ENCODE data around the gene SH3GL2. TPM values are rescaled to one million over a fixed set of nuclear protein-coding genes. Genes with fewer than 3 reads are reported as not detected.

SH3GL2 gene
- total RNA-seq (not detected), polyA plus RNA-seq (under 1 TPM in 1 of 3 donors, not detected in 2; 0.02 TPM)
- long read RNA-seq, donor 1, result 0 reads
- long read RNA-seq, donor 2, partial matches to known transcripts, result 0 of 1 reads
- long read RNA-seq, donor 2, other reads (novel, unspliced or antisense), result 0 of 1 reads

DNA sequence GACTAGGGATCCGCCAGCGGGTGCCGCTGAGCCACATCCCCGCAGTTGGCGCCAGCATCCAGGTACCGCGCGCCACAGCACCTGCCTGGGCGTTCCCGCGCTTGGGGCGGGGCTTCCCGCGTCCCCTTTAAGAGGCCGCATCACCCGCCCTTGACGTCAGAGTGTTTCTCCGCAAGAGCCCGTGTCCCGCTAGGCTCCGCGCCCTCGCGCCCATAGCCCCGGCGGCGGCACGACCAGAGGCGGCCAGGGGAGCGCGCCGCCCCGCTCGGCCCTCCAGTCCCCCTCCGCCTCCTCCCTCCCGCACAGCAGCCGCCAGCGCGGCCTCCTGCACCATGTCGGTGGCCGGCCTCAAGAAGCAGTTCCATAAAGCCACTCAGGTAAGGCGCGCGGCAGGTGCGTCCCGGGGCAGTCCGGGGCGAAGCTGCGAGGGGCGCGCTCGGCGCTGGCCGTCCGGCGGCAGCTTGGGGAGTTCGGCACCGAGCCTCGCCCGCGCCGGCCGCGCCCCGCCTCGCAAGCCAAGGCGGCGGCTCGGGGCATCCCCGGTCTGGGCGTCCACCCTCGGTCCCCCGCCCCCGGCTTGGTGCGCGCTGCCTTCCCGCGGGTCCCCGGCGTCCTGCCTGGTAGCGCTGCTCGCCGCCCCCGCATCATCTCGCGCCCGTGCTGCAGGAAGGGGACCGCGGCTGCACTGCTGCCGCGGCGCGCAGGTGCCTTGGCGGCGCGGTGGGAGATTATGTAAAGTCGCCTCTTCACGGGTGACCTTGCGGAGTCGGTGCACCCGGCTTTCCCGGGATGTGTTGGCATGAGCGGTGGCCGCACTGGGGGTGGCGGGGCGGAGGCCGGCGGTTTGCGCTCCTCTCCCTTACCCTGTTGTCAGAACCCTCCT is at the start of gene SH3GL2:
Gene SH3GL2 (plus strand): TSS at position 156 of the 883 bp plus-strand sequence.
- Histone ChIP-seq H3K36me3 (no peaks in the 10 kb centered on the region), H3K9me3 (peaks cover 0 to 4% (median 0%) of the 10 kb centered on the region in 8 donors), H3K27ac (no peak within 1 kb of the TSS), H3K4me3 (peak within 1 kb of the TSS in 7 of 8 donors; percentile 18 to 63 (median 35)), H3K27me3 (replicated peaks in 1 of 7) (peaks cover 0 to 59% (median 36%) of the 10 kb centered on the region in 7 donors), H3K4me1 (peaks cover 5 to 16% (median 11%) of the 10 kb centered on the region in 6 donors)
- intact Hi-C loops (cut with DNase I; ENCODE audit: low total_unique reads), result no loop called here
- WGBS, 5 donors, result 1 to 8% (median 3%) methylated on average over 20 to 109 of the region's 109 CpGs
- DNase-seq, result no peak
- TF ChIP-seq, protein P1, sequence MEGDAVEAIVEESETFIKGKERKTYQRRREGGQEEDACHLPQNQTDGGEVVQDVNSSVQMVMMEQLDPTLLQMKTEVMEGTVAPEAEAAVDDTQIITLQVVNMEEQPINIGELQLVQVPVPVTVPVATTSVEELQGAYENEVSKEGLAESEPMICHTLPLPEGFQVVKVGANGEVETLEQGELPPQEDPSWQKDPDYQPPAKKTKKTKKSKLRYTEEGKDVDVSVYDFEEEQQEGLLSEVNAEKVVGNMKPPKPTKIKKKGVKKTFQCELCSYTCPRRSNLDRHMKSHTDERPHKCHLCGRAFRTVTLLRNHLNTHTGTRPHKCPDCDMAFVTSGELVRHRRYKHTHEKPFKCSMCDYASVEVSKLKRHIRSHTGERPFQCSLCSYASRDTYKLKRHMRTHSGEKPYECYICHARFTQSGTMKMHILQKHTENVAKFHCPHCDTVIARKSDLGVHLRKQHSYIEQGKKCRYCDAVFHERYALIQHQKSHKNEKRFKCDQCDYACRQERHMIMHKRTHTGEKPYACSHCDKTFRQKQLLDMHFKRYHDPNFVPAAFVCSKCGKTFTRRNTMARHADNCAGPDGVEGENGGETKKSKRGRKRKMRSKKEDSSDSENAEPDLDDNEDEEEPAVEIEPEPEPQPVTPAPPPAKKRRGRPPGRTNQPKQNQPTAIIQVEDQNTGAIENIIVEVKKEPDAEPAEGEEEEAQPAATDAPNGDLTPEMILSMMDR (IDR thresholded peaks at IDR 0.05 in 8 of 11, conservative IDR thresholded peaks at IDR 0.05 in 3 of 11), result no peak
- TF ChIP-seq POLR2AphosphoS5 (IDR thresholded peaks at IDR 0.05), result no peak
- TF ChIP-seq POLR2A (IDR thresholded peaks at IDR 0.05), result no peak

DNA sequence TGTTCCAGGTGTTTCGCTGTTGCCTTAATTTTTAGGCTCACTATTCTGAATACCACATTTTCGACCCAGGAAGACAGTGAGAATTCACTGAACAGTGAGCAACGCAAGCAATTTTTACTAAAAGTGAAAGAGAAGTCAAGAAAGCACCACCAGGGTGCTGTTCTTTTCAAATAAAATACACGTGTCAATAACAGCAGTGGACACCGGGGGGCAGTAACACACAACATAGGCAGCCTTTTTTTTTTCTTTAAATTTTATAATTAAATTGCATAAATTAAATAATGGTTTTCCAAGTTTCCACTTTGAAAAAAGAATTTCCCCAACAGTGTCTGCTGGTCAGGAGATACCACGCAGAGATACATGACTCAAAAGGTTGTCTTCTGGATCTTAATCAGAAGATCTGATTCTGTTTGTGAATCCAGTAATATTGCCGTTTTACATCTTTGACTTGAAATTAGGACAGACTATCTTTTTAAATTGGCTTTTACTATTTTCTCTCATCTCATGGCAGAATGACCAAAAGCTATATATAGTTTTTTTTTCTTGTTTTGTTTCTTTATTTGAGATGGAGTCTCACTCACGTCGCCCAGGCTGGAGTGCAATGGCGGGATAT is 47.1 kb upstream of the SH3GL2 start:
- H3K36me3 ChIP-seq, result no peaks in the 10 kb centered on the region
- H3K4me3 ChIP-seq, result no peak overlapping the region
- DNase-seq, result no peak
- no peaks in the 10 kb centered on the region for H3K4me1 ChIP-seq
- H3K27me3 ChIP-seq (replicated peaks in 1 of 7), result no peaks in the 10 kb centered on the region
- intact Hi-C loops (cut with DNase I; ENCODE audit: low total_unique reads), result no loop called here
- no peak overlapping the region for H3K27ac ChIP-seq
- 41 to 45% (median 42%) methylated on average over 10 of the region's 10 CpGs for WGBS, 5 donors
- TF ChIP-seq POLR2AphosphoS5 (IDR thresholded peaks at IDR 0.05) (no peak), POLR2A (IDR thresholded peaks at IDR 0.05) (no peak)
- TF ChIP-seq, protein P1 (IDR thresholded peaks at IDR 0.05 in 8 of 11, conservative IDR thresholded peaks at IDR 0.05 in 3 of 11), result peak in 5 of 11 experiments; percentile 8 to 44 (median 37)
- no peaks in the 10 kb centered on the region for H3K9me3 ChIP-seq

DNA sequence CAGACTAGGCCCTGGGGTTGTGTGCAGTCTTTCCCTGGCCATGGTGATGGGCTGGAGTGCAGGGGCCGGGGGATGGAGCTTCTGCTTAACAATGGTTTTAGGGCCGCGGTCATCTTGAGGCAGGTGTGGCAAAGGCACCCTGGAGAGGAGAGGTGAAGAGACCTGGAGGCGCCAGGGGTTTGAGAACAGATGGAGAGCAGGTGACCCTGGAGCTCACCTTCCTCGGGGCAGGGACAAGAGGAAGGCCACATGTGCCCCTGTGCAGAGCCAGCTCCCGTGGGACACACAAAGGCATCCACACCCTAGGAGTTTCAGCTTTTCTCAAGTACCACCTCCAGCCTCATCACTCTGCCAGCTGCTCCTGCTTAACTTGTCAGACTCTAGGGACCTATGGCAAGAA is 46.4 kb upstream of the SH3GL2 start:
- H3K4me3 ChIP-seq, result no peak overlapping the region
- H3K4me1 ChIP-seq, result no peaks in the 10 kb centered on the region
- H3K27me3 ChIP-seq (replicated peaks in 1 of 7), result no peaks in the 10 kb centered on the region
- H3K36me3 ChIP-seq, result no peaks in the 10 kb centered on the region
- intact Hi-C loops (cut with DNase I; ENCODE audit: low total_unique reads), result no loop called here
- TF ChIP-seq POLR2AphosphoS5 (IDR thresholded peaks at IDR 0.05) (no peak), POLR2A (IDR thresholded peaks at IDR 0.05) (no peak)
- TF ChIP-seq, protein P1 (IDR thresholded peaks at IDR 0.05 in 8 of 11, conservative IDR thresholded peaks at IDR 0.05 in 3 of 11), result no peak
- WGBS, 5 donors, result 76 to 88% (median 81%) methylated on average over 6 of the region's 6 CpGs
- no peaks in the 10 kb centered on the region for H3K9me3 ChIP-seq
- H3K27ac ChIP-seq, result no peak overlapping the region
- no peak for DNase-seq

DNA sequence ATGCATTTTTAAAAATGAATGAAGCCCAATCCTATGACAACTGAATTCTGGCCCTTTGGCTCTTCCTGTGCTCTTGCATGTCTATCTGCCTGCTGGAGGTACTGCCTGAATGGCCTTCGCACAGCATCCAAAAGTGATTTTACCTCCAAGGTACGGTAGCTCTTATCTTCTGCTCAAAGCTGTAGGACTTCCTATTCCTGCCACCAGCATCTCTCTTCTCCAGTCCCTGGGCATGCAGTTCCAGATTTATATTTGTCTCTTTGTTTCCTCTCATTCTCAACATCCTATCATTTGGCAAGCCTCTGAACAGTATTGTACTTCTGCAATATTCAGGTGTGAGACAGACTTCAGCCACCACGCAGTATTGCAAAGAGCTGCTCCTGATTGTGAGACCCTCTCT is 43.7 kb upstream of the SH3GL2 start:
- WGBS, 5 donors, result 56 to 70% (median 59%) methylated on average over 3 of the region's 3 CpGs

More for the DNA sequence above, 43.7 kb upstream of the SH3GL2 start:
- Histone ChIP-seq H3K36me3 (no peaks in the 10 kb centered on the region), H3K27ac (no peak overlapping the region), H3K4me3 (no peak overlapping the region), H3K9me3 (peaks cover 0 to 10% (median 0%) of the 10 kb centered on the region in 8 donors), H3K27me3 (replicated peaks in 1 of 7) (no peaks in the 10 kb centered on the region), H3K4me1 (no peaks in the 10 kb centered on the region)
- DNase-seq, result no peak
- intact Hi-C loops (cut with DNase I; ENCODE audit: low total_unique reads), result no loop called here
- TF ChIP-seq POLR2AphosphoS5 (IDR thresholded peaks at IDR 0.05) (no peak), POLR2A (IDR thresholded peaks at IDR 0.05) (no peak)
- TF ChIP-seq, protein P1 (IDR thresholded peaks at IDR 0.05 in 8 of 11, conservative IDR thresholded peaks at IDR 0.05 in 3 of 11), result no peak
